ENCODE data around the gene FHOD3. TPM values are rescaled to one million over a fixed set of nuclear protein-coding genes. Genes with fewer than 3 reads are reported as not detected.
"Not testable (repeated sequence)": the region's sequence is repeated elsewhere in the genome, so short reads cannot be mapped to it uniquely, and the experiment has no call there.

The FHOD3 gene
- total RNA-seq, 1 experiment from 2014 or later: 18.1 TPM

DNA sequence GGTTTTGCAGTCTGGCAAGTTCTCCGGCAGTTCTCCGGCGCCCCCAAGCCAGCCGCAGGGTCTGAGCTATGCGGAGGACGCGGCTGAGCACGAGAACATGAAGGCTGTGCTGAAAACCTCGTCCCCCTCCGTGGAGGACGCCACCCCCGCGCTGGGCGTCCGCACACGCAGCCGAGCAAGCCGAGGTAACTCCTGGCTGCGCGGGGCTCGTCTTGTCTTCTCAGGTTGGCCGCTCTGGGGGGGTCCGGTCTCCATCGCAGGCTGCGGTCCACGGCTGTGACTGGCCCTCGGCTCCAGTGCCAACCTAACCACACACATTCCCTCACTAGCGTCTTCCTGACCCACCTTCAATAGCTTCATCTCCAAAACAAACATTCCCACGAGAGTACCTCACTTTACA lies 463.1 kb downstream of the FHOD3 start:
- Histone ChIP-seq H3K27ac (ENCODE audit: low read length) (no peak overlapping the region), H4K20me1 (ENCODE audit: low read length) (no peaks in the 10 kb centered on the region), H3K9me3 (ENCODE audit: low read length) (no peaks in the 10 kb centered on the region), H3K36me3 (ENCODE audit: low read depth, low read length) (no peaks in the 10 kb centered on the region), H3K9me2 (replicated peaks; ENCODE audit: low read length) (no peaks in the 10 kb centered on the region), H3K27me3 (ENCODE audit: low read length) (no peaks in the 10 kb centered on the region), H3F3A (ENCODE audit: low read length, unreplicated experiment) (no peaks in the 10 kb centered on the region), H3K9ac (ENCODE audit: low read length) (no peak overlapping the region), H3K4me2 (ENCODE audit: low read length) (no peak overlapping the region), H3K79me2 (ENCODE audit: low read length) (no peaks in the 10 kb centered on the region), H2AFZ (ENCODE audit: low read length) (no peak overlapping the region), H3K4me3 (ENCODE audit: low read length) (no peak overlapping the region), H3K4me1 (ENCODE audit: insufficient read depth, low read length) (no peaks in the 10 kb centered on the region)
- ATAC-seq (no peak), DNase-seq (no peak)
- POLR2A ChIA-PET (ENCODE audit: unreplicated experiment): no interaction called here
- intact Hi-C loops (cut with micrococcal nuclease): no loop called here
- no peak for TF ChIP-seq EZH2phosphoT487 (IDR thresholded peaks at IDR 0.05; ENCODE audit: borderline replicate concordance, low read length)
- TF ChIP-seq EZH2 (IDR thresholded peaks at IDR 0.05; ENCODE audit: low read length, unreplicated experiment): no peak
- TF ChIP-seq CTCF (conservative IDR thresholded peaks at IDR 0.05; ENCODE audit: low read depth, low read length): no peak
- BruUV-seq (replicated peaks): no TSS peak
- CTCF ChIA-PET: no interaction called here

- no peaks in the 10 kb centered on the region for H3K4me1 ChIP-seq (ENCODE audit: insufficient read depth, low read length)
- no peaks in the 10 kb centered on the region for H3F3A ChIP-seq (ENCODE audit: low read length, unreplicated experiment)
- DNase-seq: no peak
- no peak for ATAC-seq
- no peak overlapping the region for H3K9ac ChIP-seq (ENCODE audit: low read length)
- H3K27ac ChIP-seq (ENCODE audit: low read length): no peak overlapping the region
- H2AFZ ChIP-seq (ENCODE audit: low read length): no peak overlapping the region
- H3K79me2 ChIP-seq (ENCODE audit: low read length): no peaks in the 10 kb centered on the region
- no peaks in the 10 kb centered on the region for H3K9me3 ChIP-seq (ENCODE audit: low read length)
- no peaks in the 10 kb centered on the region for H3K9me2 ChIP-seq (replicated peaks; ENCODE audit: low read length)
- H3K36me3 ChIP-seq (ENCODE audit: low read depth, low read length): no peaks in the 10 kb centered on the region
- no peaks in the 10 kb centered on the region for H4K20me1 ChIP-seq (ENCODE audit: low read length)
- no peak overlapping the region for H3K4me2 ChIP-seq (ENCODE audit: low read length)
- TF ChIP-seq CTCF (conservative IDR thresholded peaks at IDR 0.05; ENCODE audit: low read depth, low read length) (no peak), EZH2 (IDR thresholded peaks at IDR 0.05; ENCODE audit: low read length, unreplicated experiment) (no peak), EZH2phosphoT487 (IDR thresholded peaks at IDR 0.05; ENCODE audit: borderline replicate concordance, low read length) (no peak)
- CTCF ChIA-PET: no interaction called here
- no peaks in the 10 kb centered on the region for H3K27me3 ChIP-seq (ENCODE audit: low read length)
- POLR2A ChIA-PET (ENCODE audit: unreplicated experiment): no interaction called here
- no TSS peak for BruUV-seq (replicated peaks)
- intact Hi-C loops (cut with micrococcal nuclease): no loop called here
- H3K4me3 ChIP-seq (ENCODE audit: low read length): no peak overlapping the region
Observed at GRCh38 chr18:36761186-36761698, 463.7 kb downstream of the FHOD3 start.

- no peaks in the 10 kb centered on the region for H4K20me1 ChIP-seq (ENCODE audit: low read length)
- intact Hi-C loops (cut with micrococcal nuclease): no loop called here
- H3K4me2 ChIP-seq (ENCODE audit: low read length): no peak overlapping the region
- BruUV-seq (replicated peaks): no TSS peak
- no peak overlapping the region for H3K4me3 ChIP-seq (ENCODE audit: low read length)
- no peaks in the 10 kb centered on the region for H3K27me3 ChIP-seq (ENCODE audit: low read length)
- ChIA-PET CTCF (no interaction called here), POLR2A (ENCODE audit: unreplicated experiment) (no interaction called here)
- no peaks in the 10 kb centered on the region for H3F3A ChIP-seq (ENCODE audit: low read length, unreplicated experiment)
- no peak overlapping the region for H3K9ac ChIP-seq (ENCODE audit: low read length)
- H3K79me2 ChIP-seq (ENCODE audit: low read length): no peaks in the 10 kb centered on the region
- no peaks in the 10 kb centered on the region for H3K36me3 ChIP-seq (ENCODE audit: low read depth, low read length)
- H3K27ac ChIP-seq (ENCODE audit: low read length): no peak overlapping the region
- ATAC-seq (no peak), DNase-seq (no peak)
- no peaks in the 10 kb centered on the region for H3K4me1 ChIP-seq (ENCODE audit: insufficient read depth, low read length)
- H3K9me2 ChIP-seq (replicated peaks; ENCODE audit: low read length): no peaks in the 10 kb centered on the region
- H2AFZ ChIP-seq (ENCODE audit: low read length): no peak overlapping the region
- TF ChIP-seq EZH2 (IDR thresholded peaks at IDR 0.05; ENCODE audit: low read length, unreplicated experiment) (no peak), EZH2phosphoT487 (IDR thresholded peaks at IDR 0.05; ENCODE audit: borderline replicate concordance, low read length) (no peak), CTCF (conservative IDR thresholded peaks at IDR 0.05; ENCODE audit: low read depth, low read length) (no peak)
- no peaks in the 10 kb centered on the region for H3K9me3 ChIP-seq (ENCODE audit: low read length)
Observed at GRCh38 chr18:36762074-36762473, 464.6 kb downstream of the FHOD3 start.

DNA sequence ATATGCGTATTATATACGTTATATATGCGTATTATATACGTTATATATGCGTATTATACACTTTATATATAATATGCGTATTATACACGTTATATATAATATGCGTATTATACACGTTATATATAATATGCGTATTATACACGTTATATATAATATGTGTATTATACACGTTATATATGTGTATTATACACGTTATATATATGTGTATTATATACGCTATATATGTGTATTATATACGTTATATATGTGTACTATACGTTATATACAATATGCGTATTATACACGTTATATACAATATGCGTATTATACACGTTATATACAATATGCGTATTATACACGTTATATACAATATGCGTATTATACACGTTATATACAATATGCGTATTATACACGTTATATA lies 465.5 kb downstream of the FHOD3 start:
- H3K79me2 ChIP-seq (ENCODE audit: low read length); H3K4me3 ChIP-seq (ENCODE audit: low read length); BruUV-seq (replicated peaks); H3K4me2 ChIP-seq (ENCODE audit: low read length); H3K27me3 ChIP-seq (ENCODE audit: low read length); H3K27ac ChIP-seq (ENCODE audit: low read length); H3K9me2 ChIP-seq (replicated peaks; ENCODE audit: low read length); ATAC-seq; intact Hi-C loops (cut with micrococcal nuclease); H3K9me3 ChIP-seq (ENCODE audit: low read length); CTCF ChIA-PET; DNase-seq; H4K20me1 ChIP-seq (ENCODE audit: low read length); H3K36me3 ChIP-seq (ENCODE audit: low read depth, low read length); POLR2A ChIA-PET (ENCODE audit: unreplicated experiment); H3F3A ChIP-seq (ENCODE audit: low read length, unreplicated experiment); H3K9ac ChIP-seq (ENCODE audit: low read length); H3K4me1 ChIP-seq (ENCODE audit: insufficient read depth, low read length); H2AFZ ChIP-seq (ENCODE audit: low read length): not testable (repeated sequence)
